Measurements from ENCODE around the gene NOL9.

DNA sequence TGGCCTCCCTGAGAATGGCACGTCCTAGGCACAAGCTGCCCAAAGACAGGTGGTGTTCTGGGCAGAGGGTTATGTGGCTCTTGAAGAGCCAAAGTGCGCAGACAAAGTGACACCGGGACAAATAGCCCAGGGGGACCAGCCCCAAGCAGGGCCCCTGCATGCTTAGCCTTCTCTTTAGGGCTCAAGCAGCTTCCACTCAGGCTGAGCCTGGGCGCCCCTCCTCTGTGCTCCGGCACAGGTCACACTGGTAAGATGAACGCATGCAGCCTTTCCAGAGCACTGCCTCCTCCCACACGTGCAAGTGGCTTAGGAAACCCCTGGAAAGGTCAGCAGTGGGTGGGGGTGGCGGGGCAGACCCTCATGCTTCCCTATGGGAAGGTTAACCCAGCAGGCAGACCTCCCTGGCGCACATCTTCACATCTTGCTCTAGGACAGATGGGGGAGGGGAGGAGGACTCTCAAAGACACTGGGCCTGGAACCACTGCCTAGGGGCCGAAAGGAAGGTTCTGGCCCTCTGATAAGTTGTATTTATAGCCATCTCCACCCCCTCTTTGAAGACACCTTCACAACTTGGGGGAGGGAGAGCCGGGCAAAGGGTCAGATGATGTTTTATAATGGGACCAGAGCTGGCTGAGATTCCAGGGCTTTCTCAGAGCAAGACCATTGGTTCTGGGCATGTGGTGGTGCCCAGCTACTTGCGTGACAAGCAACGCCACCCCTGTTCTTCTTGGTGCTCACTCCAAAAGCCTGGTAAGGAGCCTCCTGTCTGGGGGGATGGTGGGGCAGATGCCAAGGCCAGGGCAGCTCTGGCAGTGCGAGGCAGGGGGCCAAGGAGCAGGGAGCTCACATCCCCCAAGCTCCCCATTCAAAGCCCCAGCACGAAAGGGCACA lies 42.8 kb upstream of the NOL9 start:
- TF ChIP-seq MED8 (CRISPR knock-in tag; IDR thresholded peaks at IDR 0.05; ENCODE audit: insufficient replicate concordance) (no peak), CREM (IDR thresholded peaks at IDR 0.05) (no peak), CREM (CRISPR knock-in tag; IDR thresholded peaks at IDR 0.05) (no peak), TCF7 (IDR thresholded peaks at IDR 0.05; ENCODE audit: low read depth) (no peak), MXI1 (IDR thresholded peaks at IDR 0.05; ENCODE audit: borderline replicate concordance, low read depth, low read length) (no peak), TBP (CRISPR knock-in tag; IDR thresholded peaks at IDR 0.05) (no peak), ZHX1 (CRISPR knock-in tag; IDR thresholded peaks at IDR 0.05; ENCODE audit: low read depth) (no peak)
- TF ChIP-seq, protein P1, sequence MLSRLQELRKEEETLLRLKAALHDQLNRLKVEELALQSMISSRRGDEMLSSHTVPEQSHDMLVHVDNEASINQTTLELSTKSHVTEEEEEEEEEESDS (CRISPR knock-in tag; IDR thresholded peaks at IDR 0.05; ENCODE audit: borderline replicate concordance), result no peak
